Measurements from ENCODE around the gene DLG2. TPM values are rescaled to one million over a fixed set of nuclear protein-coding genes. Genes with fewer than 3 reads are reported as not detected.

DLG2 gene
- total and polyA plus RNA-seq, 9 of the 15 experiments (the other 6 are each of a cell fraction or from before 2014, with no cell fraction given): 0.52 to 1.6 (median 0.95) TPM

DNA sequence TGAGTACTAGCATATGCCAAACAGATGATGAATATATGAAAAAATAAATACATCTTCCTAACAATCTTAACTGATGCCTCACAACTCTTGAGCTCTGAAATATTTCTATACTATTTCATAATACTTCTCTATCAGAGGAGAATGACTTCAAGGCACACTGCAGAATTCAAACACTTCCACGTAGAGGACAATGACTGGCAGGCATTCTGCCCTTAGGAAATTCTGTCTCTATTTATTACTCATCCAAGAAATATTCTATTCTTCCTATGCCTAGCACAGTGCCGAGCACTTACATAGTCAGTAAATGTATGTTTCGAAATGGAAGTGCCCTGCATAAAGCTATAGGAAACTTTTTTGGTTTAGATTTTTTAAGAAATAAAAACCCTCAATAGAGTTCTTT is 809.1 kb downstream of the DLG2 start (continued):
- no peak for TF ChIP-seq MEIS2 (IDR thresholded peaks at IDR 0.05; ENCODE audit: partially characterized antibody)
- TF ChIP-seq, protein P1, sequence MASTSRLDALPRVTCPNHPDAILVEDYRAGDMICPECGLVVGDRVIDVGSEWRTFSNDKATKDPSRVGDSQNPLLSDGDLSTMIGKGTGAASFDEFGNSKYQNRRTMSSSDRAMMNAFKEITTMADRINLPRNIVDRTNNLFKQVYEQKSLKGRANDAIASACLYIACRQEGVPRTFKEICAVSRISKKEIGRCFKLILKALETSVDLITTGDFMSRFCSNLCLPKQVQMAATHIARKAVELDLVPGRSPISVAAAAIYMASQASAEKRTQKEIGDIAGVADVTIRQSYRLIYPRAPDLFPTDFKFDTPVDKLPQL (IDR thresholded peaks at IDR 0.05; ENCODE audit: extremely low read depth, insufficient read length): no peak
- no peak for TF ChIP-seq KLF13 (tag; IDR thresholded peaks at IDR 0.05; ENCODE audit: borderline replicate concordance, low read depth)
- TF ChIP-seq GABPB1 (CRISPR knock-in tag; IDR thresholded peaks at IDR 0.05): no peak

DNA sequence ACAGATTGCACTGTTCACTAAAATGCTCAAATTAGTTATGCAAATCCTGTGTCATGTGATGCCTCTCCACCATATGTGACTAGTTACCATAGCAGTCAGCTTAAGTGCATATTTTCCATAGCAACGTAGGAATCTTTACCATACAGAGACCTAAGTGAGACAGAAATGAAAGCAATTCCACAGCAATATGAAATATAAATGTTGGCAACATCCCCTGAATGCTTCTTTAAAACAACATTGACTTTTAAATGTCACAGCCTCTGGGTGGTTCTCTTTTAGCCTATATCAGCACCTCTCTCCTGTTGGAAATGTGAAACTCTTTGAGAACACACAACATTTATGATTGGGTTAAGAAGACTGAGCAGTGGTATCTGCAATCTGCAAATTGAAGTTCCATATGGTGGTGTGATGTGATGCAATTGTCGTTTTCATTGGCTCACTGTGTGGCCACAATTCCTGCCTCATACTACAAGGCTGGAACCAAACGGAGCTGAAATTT is 814.6 kb downstream of the DLG2 start:
- in situ Hi-C loops (cut with MboI) (no loop called here), intact Hi-C loops (cut with micrococcal nuclease) (no loop called here)
- Histone ChIP-seq H3K4me3 (no peak overlapping the region), H3K9me1 (ENCODE audit: control insufficient read depth, insufficient read depth, low read length) (no peaks in the 10 kb centered on the region), H3K9ac (ENCODE audit: insufficient read depth in 1 of 2, low read depth in 2 of 2, low read length in 2 of 2) (no peak overlapping the region), H3K27me3 (ENCODE audit: control insufficient read depth in 2 of 2, insufficient read depth in 2 of 2, low read length in 2 of 2) (no peaks in the 10 kb centered on the region), H2AFZ (ENCODE audit: low read depth, low read length) (no peak overlapping the region), H3K4me2 (ENCODE audit: insufficient read depth, low read length) (no peak overlapping the region), H3K27ac (ENCODE audit: extremely low read depth, low read depth, low read length) (no peak overlapping the region), H3K79me2 (ENCODE audit: control insufficient read depth, insufficient read depth, low read length) (no peaks in the 10 kb centered on the region), H3K4me1 (replicated peaks in 1 of 2; ENCODE audit: control insufficient read depth in 2 of 2, insufficient read depth in 2 of 2, low read length in 2 of 2) (no peaks in the 10 kb centered on the region), H3K9me3 (replicated peaks; ENCODE audit: control insufficient read depth, insufficient read depth, low read depth, low read length) (no peaks in the 10 kb centered on the region), H3K36me3 (ENCODE audit: control insufficient read depth, insufficient read depth, low read length) (no peaks in the 10 kb centered on the region), H4K20me1 (replicated peaks; ENCODE audit: control insufficient read depth, insufficient read depth, low read length) (no peaks in the 10 kb centered on the region)
- 0% methylated on average over 3 of the region's 3 CpGs for WGBS (ENCODE audit: insufficient coverage, low coverage, missing lambda C conversion rate)
- no peak for FAIRE-seq
- ChIA-PET CTCF (ENCODE audit: low intra/inter-chr PET ratio) (no interaction called here), POLR2A (no interaction called here)
- TF ChIP-seq ZBTB7A (IDR thresholded peaks at IDR 0.05; ENCODE audit: borderline replicate concordance, control insufficient read depth, low read depth, low read length) (no peak), NCOA6 (IDR thresholded peaks at IDR 0.05) (no peak), XRCC5 (IDR thresholded peaks at IDR 0.05; ENCODE audit: low read depth, low read length) (no peak)
- TF ChIP-seq, protein P2, sequence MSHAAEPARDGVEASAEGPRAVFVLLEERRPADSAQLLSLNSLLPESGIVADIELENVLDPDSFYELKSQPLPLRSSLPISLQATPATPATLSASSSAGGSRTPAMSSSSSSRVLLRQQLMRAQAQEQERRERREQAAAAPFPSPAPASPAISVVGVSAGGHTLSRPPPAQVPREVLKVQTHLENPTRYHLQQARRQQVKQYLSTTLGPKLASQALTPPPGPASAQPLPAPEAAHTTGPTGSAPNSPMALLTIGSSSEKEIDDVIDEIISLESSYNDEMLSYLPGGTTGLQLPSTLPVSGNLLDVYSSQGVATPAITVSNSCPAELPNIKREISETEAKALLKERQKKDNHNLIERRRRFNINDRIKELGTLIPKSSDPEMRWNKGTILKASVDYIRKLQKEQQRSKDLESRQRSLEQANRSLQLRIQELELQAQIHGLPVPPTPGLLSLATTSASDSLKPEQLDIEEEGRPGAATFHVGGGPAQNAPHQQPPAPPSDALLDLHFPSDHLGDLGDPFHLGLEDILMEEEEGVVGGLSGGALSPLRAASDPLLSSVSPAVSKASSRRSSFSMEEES (CRISPR knock-in tag; IDR thresholded peaks at IDR 0.05): peak; percentile 7; the same call in 1 of the 2 replicates
- DNase-seq (ENCODE audit: extremely low read depth in 1 of 4, low spot score in 3 of 4): no peak
- BruUV-seq (replicated peaks): no TSS peak
- no peak for ATAC-seq

All from K562 (cell line).